Measurements from ENCODE around the gene RHBDF1.

GRCh38 chr16:97822-98221 lies 25.4 kb upstream of the RHBDF1 start:
- no peak for TF ChIP-seq POLR2A (IDR thresholded peaks at IDR 0.05; ENCODE audit: low read depth, low read length)
- TF ChIP-seq TAF1 (IDR thresholded peaks at IDR 0.05; ENCODE audit: borderline replicate concordance, low read depth, low read length): no peak
